H9 (cell line): ENCODE data around the gene DPYSL5. TPM values are rescaled to one million over a fixed set of nuclear protein-coding genes. Genes with fewer than 3 reads are reported as not detected.

Experiments used
- DNase-seq: peaks from one replicate; pipeline ENCODE4 v3.0.0-alpha.2; 2017
- H2AFZ ChIP-seq: one replicate; pipeline ENCODE4 v1.6.1; 2013; ENCODE audit warnings: mild to moderate bottlenecking, low read length, control low read depth, moderate library complexity
- H2AK5ac ChIP-seq: 2 replicates; pipeline ENCODE4 v1.6.1; 2013; ENCODE audit warnings: low read length, control low read depth, mixed read lengths; ENCODE audit not compliant: insufficient read length
- H2BK120ac ChIP-seq: one replicate; pipeline ENCODE4 v1.6.1; 2013; ENCODE audit warnings: low read depth, mild to moderate bottlenecking, low read length, control low read depth, inconsistent platforms; ENCODE audit not compliant: poor library complexity, severe bottlenecking
- H2BK12ac ChIP-seq: 2 replicates; pipeline ENCODE4 v1.6.1; 2013; ENCODE audit warnings: low read length, control low read depth, mixed read lengths, low read depth; ENCODE audit not compliant: insufficient read length
- H2BK15ac ChIP-seq: 2 replicates; pipeline ENCODE4 v1.6.1; 2013; ENCODE audit warnings: low read depth, low read length, control low read depth
- H2BK20ac ChIP-seq: one replicate; pipeline ENCODE4 v1.6.1; 2013; ENCODE audit warnings: low read depth, mild to moderate bottlenecking, low read length, control low read depth, inconsistent platforms; ENCODE audit not compliant: poor library complexity, severe bottlenecking
- H2BK5ac ChIP-seq: 2 replicates; pipeline ENCODE4 v1.6.1; 2013; ENCODE audit warnings: low read length, control low read depth, mixed read lengths; ENCODE audit not compliant: insufficient read length
- H3K14ac ChIP-seq: 2 replicates; pipeline ENCODE4 v1.6.1; 2013; ENCODE audit warnings: low read length, control low read depth; ENCODE audit not compliant: insufficient read depth
- H3K18ac ChIP-seq: 2 replicates; pipeline ENCODE4 v1.6.1; 2013; ENCODE audit warnings: low read depth, mild to moderate bottlenecking, mixed read lengths, low read length, control low read depth; ENCODE audit not compliant: insufficient read length
- H3K23ac ChIP-seq: 2 replicates; pipeline ENCODE4 v1.6.1; 2013; ENCODE audit warnings: low read length, control low read depth, mixed read lengths, low read depth; ENCODE audit not compliant: insufficient read length
- H3K23me2 ChIP-seq: 2 replicates; pipeline ENCODE4 v1.6.1; 2013; ENCODE audit warnings: low read depth, mild to moderate bottlenecking, mixed read lengths, low read length, control low read depth; ENCODE audit not compliant: insufficient read length, poor library complexity, severe bottlenecking
- H3K27ac ChIP-seq: 2 replicates; pipeline ENCODE4 v1.5.1; 2013; ENCODE audit warnings: low read length, control low read depth, mixed read lengths, low read depth; ENCODE audit not compliant: insufficient read length
- H3K27me3 ChIP-seq: 2 replicates; pipeline ENCODE4 v1.6.1; 2013; ENCODE audit warnings: low read length, control low read depth, inconsistent platforms; ENCODE audit not compliant: insufficient read depth
- H3K4ac ChIP-seq: 2 replicates; pipeline ENCODE4 v1.6.1; 2013; ENCODE audit warnings: low read depth, mild to moderate bottlenecking, control low read depth, inconsistent platforms, low read length, moderate library complexity
- H3K4me1 ChIP-seq: 2 replicates; pipeline ENCODE4 v1.6.1; 2013; ENCODE audit warnings: low read length, control low read depth, inconsistent platforms; ENCODE audit not compliant: insufficient read depth
- H3K4me2 ChIP-seq: 2 replicates; pipeline ENCODE4 v1.6.1; 2013; ENCODE audit warnings: low read length, control low read depth, mixed read lengths; ENCODE audit not compliant: insufficient read length, insufficient read depth
- H3K56ac ChIP-seq: 2 replicates; pipeline ENCODE4 v1.6.1; 2013; ENCODE audit warnings: low read depth, mild to moderate bottlenecking, mixed read lengths, low read length, control low read depth; ENCODE audit not compliant: insufficient read length
- H3K79me1 ChIP-seq: 2 replicates; pipeline ENCODE4 v1.6.1; 2013; ENCODE audit warnings: low read depth, mild to moderate bottlenecking, moderate library complexity, low read length, control low read depth, inconsistent platforms; ENCODE audit not compliant: insufficient read depth, poor library complexity, severe bottlenecking
- H3K79me2 ChIP-seq: 2 replicates; pipeline ENCODE4 v1.6.1; 2013; ENCODE audit warnings: low read length, control low read depth, inconsistent platforms; ENCODE audit not compliant: insufficient read depth
- H3K9ac ChIP-seq: 2 replicates; pipeline ENCODE4 v1.6.1; 2013; ENCODE audit warnings: low read length, control low read depth, mixed read lengths; ENCODE audit not compliant: insufficient read length; ENCODE audit errors: extremely low read depth
- H3K9me3 ChIP-seq: one replicate; pipeline ENCODE4 v1.6.1; 2013; ENCODE audit warnings: low read depth, low read length, inconsistent platforms; ENCODE audit not compliant: control insufficient read depth
- H3T11ph ChIP-seq: one replicate; pipeline ENCODE4 v1.6.1; 2013; ENCODE audit warnings: mild to moderate bottlenecking, low read length, control low read depth, inconsistent platforms
- H4K20me1 ChIP-seq: one replicate; pipeline ENCODE4 v1.6.1; 2013; ENCODE audit not compliant: control insufficient read depth, insufficient read length, insufficient read depth
- H4K5ac ChIP-seq: 2 replicates; pipeline ENCODE4 v1.6.1; 2013; ENCODE audit warnings: low read depth, mild to moderate bottlenecking, mixed read lengths, low read length, control low read depth; ENCODE audit not compliant: insufficient read length
- H4K8ac ChIP-seq: replicated peaks from 2 replicates; pipeline ENCODE4 v1.6.1; 2013; ENCODE audit warnings: low read length, control low read depth, mixed read lengths, low read depth; ENCODE audit not compliant: insufficient read length
- H4K91ac ChIP-seq: 2 replicates; pipeline ENCODE4 v1.6.1; 2013; ENCODE audit warnings: low read depth, mild to moderate bottlenecking, moderate library complexity, mixed read lengths, low read length, control low read depth; ENCODE audit not compliant: insufficient read length
- H3K27ac Mint-ChIP-seq, 3 experiments: 2 replicates in 2 of 3; 3 replicates in 1 of 3; pipeline ENCODE4 v1.8.0; 2020 to 2021; ENCODE audit warnings: mixed read lengths in 3 of 3, mild to moderate bottlenecking in 1 of 3, moderate library complexity in 1 of 3
- H3K27me3 Mint-ChIP-seq: 2 replicates; pipeline ENCODE4 v1.8.0; 2021; ENCODE audit warnings: low read depth, mild to moderate bottlenecking, moderate library complexity, mixed read lengths
- H3K36me3 Mint-ChIP-seq, 3 experiments: 2 replicates in 2 of 3; 3 replicates in 1 of 3; pipeline ENCODE4 v1.8.0; 2020 to 2021; ENCODE audit warnings: low read depth in 3 of 3, mixed read lengths in 3 of 3; ENCODE audit not compliant: insufficient read depth in 1 of 3
- H3K4me1 Mint-ChIP-seq, 2 experiments: 2 replicates each; pipeline ENCODE4 v1.8.0; 2020; ENCODE audit warnings: mixed read lengths in 2 of 2
- H3K4me3 Mint-ChIP-seq, 2 experiments: 2 replicates in 1 of 2; 3 replicates in 1 of 2; pipeline ENCODE4 v1.8.0; 2020 to 2021; ENCODE audit warnings: mild to moderate bottlenecking in 2 of 2, mixed read lengths in 2 of 2, moderate library complexity in 1 of 2
- H3K9me3 Mint-ChIP-seq, 2 experiments: 2 replicates in 1 of 2; 3 replicates in 1 of 2; pipeline ENCODE4 v1.8.0; 2020; ENCODE audit warnings: mild to moderate bottlenecking in 2 of 2, mixed read lengths in 2 of 2, moderate library complexity in 1 of 2
- WGBS: extraction: QIAGEN DNeasy Blood & Tissue Kit; methylation state at CpG from one replicate; pipeline ENCODE4 v1.1.7; 2013; ENCODE audit warnings: missing lambda C conversion rate, low lambda C conversion rate, mixed read lengths; ENCODE audit not compliant: insufficient read length; ENCODE audit errors: extremely low coverage; 5-methylcytosine and 5-hydroxymethylcytosine counted together
- total RNA-seq: library from RNA; stranded (reverse); gene quantifications from 2 replicates; pipeline ENCODE4 v1.2.1, GENCODE V29; 2021
- TF ChIP-seq, protein P1 (sequence below): fragments of 200-600 bp; sonication (generic); conservative IDR thresholded peaks from 3 replicates; pipeline ENCODE4 v1.8.0; 2021; ENCODE audit warnings: antibody characterized with exemption, mild to moderate bottlenecking

The DPYSL5 gene
- total RNA-seq, 1 experiment from 2014 or later = 6.4 TPM

DNA sequence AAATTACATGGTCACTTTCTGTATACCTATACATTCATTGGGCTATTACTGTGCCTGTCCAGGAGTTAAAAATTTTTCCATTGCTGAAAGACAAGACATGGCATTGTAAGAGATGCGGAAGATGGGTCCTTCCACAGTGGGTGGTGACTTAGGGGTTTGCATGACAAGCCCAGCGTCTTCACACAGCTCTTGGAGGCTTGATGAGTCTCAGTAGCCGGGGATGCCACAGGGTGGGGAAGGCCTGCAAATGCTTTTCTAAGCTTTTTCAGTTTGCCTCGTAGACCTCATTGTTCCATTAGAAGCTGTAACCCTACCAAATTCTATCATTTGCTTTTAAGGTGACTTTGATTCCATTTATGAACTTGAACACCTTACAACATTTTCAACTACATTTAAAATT lies 104.4 kb downstream of the DPYSL5 start:
- no peak overlapping the region for H2BK12ac ChIP-seq
- no peak overlapping the region for H2AFZ ChIP-seq
- DNase-seq = no peak
- H3K14ac ChIP-seq = no peak overlapping the region
- H3K27ac ChIP-seq = no peak overlapping the region
- no peak overlapping the region for H4K91ac ChIP-seq
- no peaks in the 10 kb centered on the region for H3K23me2 ChIP-seq
- H3T11ph ChIP-seq = no peak overlapping the region
- H2BK20ac ChIP-seq = no peak overlapping the region
- no peak overlapping the region for H3K23ac ChIP-seq
- Mint-ChIP-seq H3K4me1 (peaks cover 4 to 5% of the 10 kb centered on the region in 2 experiments), H3K36me3 (peaks cover 0 to 5% (median 3%) of the 10 kb centered on the region in 3 experiments; a peak in 3 of 7 replicates), H3K27me3 (peaks cover 21% of the 10 kb centered on the region), H3K27ac (no peak overlapping the region), H3K4me3 (no peak overlapping the region), H3K9me3 (no peaks in the 10 kb centered on the region)
- H3K4me2 ChIP-seq = no peak overlapping the region
- H2BK15ac ChIP-seq = no peak overlapping the region
- no peak overlapping the region for H4K8ac ChIP-seq
- no peak overlapping the region for H2BK120ac ChIP-seq
- no peak overlapping the region for H4K5ac ChIP-seq
- no peaks in the 10 kb centered on the region for H3K27me3 ChIP-seq
- H3K4ac ChIP-seq = no peak overlapping the region
- TF ChIP-seq, protein P1, sequence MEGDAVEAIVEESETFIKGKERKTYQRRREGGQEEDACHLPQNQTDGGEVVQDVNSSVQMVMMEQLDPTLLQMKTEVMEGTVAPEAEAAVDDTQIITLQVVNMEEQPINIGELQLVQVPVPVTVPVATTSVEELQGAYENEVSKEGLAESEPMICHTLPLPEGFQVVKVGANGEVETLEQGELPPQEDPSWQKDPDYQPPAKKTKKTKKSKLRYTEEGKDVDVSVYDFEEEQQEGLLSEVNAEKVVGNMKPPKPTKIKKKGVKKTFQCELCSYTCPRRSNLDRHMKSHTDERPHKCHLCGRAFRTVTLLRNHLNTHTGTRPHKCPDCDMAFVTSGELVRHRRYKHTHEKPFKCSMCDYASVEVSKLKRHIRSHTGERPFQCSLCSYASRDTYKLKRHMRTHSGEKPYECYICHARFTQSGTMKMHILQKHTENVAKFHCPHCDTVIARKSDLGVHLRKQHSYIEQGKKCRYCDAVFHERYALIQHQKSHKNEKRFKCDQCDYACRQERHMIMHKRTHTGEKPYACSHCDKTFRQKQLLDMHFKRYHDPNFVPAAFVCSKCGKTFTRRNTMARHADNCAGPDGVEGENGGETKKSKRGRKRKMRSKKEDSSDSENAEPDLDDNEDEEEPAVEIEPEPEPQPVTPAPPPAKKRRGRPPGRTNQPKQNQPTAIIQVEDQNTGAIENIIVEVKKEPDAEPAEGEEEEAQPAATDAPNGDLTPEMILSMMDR = no peak
- H3K56ac ChIP-seq = no peak overlapping the region
- H4K20me1 ChIP-seq = no peaks in the 10 kb centered on the region
- no peaks in the 10 kb centered on the region for H3K79me1 ChIP-seq
- H2BK5ac ChIP-seq = no peak overlapping the region
- H2AK5ac ChIP-seq = no peak overlapping the region
- H3K9ac ChIP-seq = no peak overlapping the region
- H3K9me3 ChIP-seq = no peaks in the 10 kb centered on the region
- H3K18ac ChIP-seq = no peak overlapping the region
- WGBS = no CpG with 5 or more reads among the region's 4 CpGs
- H3K79me2 ChIP-seq = no peaks in the 10 kb centered on the region
- H3K4me1 ChIP-seq = no peaks in the 10 kb centered on the region
